ENCODE measurements around the gene PERCC1. TPM values are rescaled to one million over a fixed set of nuclear protein-coding genes. Genes with fewer than 3 reads are reported as not detected.

Gene PERCC1
- total and polyA plus RNA-seq, 11 donors = 0.11 to 0.60 (median 0.34) TPM; not detected in 6

GRCh38 chr16:1393613-1394176, 37.2 kb upstream of the PERCC1 start:
- intact Hi-C loops (cut with DNase I) = no loop called here
- peak in 1 of 4 donors; percentile 18 for ATAC-seq

GRCh38 chr16:1394367-1394951, 36.4 kb upstream of the PERCC1 start:
- Histone ChIP-seq H3K27ac (no peak overlapping the region), H3K36me3 (peaks cover 0 to 87% (median 79%) of the 10 kb centered on the region in 9 donors), H3K27me3 (no peaks in the 10 kb centered on the region), H3K4me3 (no peak overlapping the region), H3K9me3 (no peaks in the 10 kb centered on the region), H3K4me1 (no peaks in the 10 kb centered on the region)
- 91 to 94% (median 92%) methylated on average over 19 of the region's 19 CpGs for WGBS, 4 donors
- intact Hi-C loops (cut with DNase I) = no loop called here
- no peak for DNase-seq
- ATAC-seq = no peak
- no peak for TF ChIP-seq CTCF (IDR thresholded peaks at IDR 0.05)
- no peak for TF ChIP-seq POLR2A (IDR thresholded peaks at IDR 0.05)

More at GRCh38 chr16:1393613-1394176, 37.2 kb upstream of the PERCC1 start:
- Histone ChIP-seq H3K4me3 (no peak overlapping the region), H3K9me3 (no peaks in the 10 kb centered on the region), H3K36me3 (peaks cover 0 to 87% (median 78%) of the 10 kb centered on the region in 9 donors), H3K27me3 (no peaks in the 10 kb centered on the region), H3K4me1 (no peaks in the 10 kb centered on the region), H3K27ac (no peak overlapping the region)
- TF ChIP-seq CTCF (IDR thresholded peaks at IDR 0.05) (no peak), POLR2A (IDR thresholded peaks at IDR 0.05) (no peak)
- WGBS, 4 donors = 96 to 97% (median 96%) methylated on average over 20 to 21 of the region's 21 CpGs
- DNase-seq = no peak

GRCh38 chr16:1395444-1396031, 35.3 kb upstream of the PERCC1 start:
- WGBS, 4 donors = 93 to 94% (median 94%) methylated on average over 15 to 22 of the region's 22 CpGs
- no peaks in the 10 kb centered on the region for H3K9me3 ChIP-seq
- peaks cover 0 to 87% (median 77%) of the 10 kb centered on the region in 9 donors for H3K36me3 ChIP-seq
- no peak for DNase-seq
- H3K4me1 ChIP-seq = no peaks in the 10 kb centered on the region
- H3K27ac ChIP-seq = no peak overlapping the region
- TF ChIP-seq CTCF (IDR thresholded peaks at IDR 0.05) = no peak
- TF ChIP-seq POLR2A (IDR thresholded peaks at IDR 0.05) = no peak
- intact Hi-C loops (cut with DNase I) = no loop called here
- H3K4me3 ChIP-seq = no peak overlapping the region
- ATAC-seq = no peak
- no peaks in the 10 kb centered on the region for H3K27me3 ChIP-seq

DNA sequence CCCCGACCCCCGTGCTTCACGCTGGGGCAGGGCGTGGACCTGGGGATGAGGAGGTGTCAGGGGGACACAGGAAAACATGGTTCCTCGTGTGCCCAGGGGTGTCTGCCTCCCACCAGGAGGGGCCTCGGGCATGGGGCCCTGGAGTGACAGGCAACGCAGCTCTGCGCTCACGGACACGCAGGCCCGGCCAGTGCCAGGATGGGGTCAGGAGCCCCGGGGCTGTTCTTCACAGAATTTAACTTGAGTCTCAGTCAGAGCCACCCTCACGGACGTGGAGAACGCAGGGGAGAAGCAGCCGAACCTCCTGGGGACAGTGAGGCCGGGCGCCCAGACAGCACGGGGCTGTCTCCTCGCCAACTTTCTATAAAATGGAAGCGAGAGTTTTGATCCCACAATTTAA, 33.1 kb upstream of the PERCC1 start:
- Histone ChIP-seq H3K36me3 (peaks cover 0 to 89% (median 80%) of the 10 kb centered on the region in 9 donors), H3K4me3 (no peak overlapping the region), H3K27ac (no peak overlapping the region), H3K27me3 (no peaks in the 10 kb centered on the region), H3K9me3 (no peaks in the 10 kb centered on the region), H3K4me1 (no peaks in the 10 kb centered on the region)
- ATAC-seq (no peak), DNase-seq (no peak)
- 93 to 95% (median 94%) methylated on average over 17 to 21 of the region's 21 CpGs for WGBS, 4 donors
- intact Hi-C loops (cut with DNase I) = no loop called here
- TF ChIP-seq POLR2A (IDR thresholded peaks at IDR 0.05) (no peak), CTCF (IDR thresholded peaks at IDR 0.05) (no peak)
